HG02759 (cell line): Measurements from ENCODE around the gene UBASH3A.

ENCODE experiments used
- ATAC-seq: cut with Tn5 transposase; IDR thresholded peaks from one replicate; pipeline ENCODE4 v1.9.1; 2021; ENCODE audit warnings: mild to moderate bottlenecking, moderate library complexity; ENCODE audit not compliant: unreplicated experiment

Gene UBASH3A

DNA sequence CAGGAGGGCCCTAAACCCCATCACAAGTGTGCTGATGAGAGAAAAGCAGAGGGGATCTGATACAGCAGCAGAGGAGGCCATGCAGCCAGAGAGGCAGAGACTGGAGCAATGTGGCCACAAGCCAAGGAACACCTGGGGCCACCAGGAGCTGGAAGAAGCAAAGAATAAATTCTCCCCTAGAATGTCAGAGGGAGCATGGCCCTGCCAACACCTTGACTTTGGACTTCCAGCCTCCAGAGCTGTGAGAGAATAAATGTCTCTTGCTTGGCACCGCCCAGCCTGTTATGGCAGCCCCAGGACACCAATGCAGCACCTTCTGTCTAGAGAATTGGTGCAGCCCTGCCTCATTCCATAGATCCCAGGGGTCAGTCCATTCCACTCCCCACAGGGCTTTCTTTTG is 25.3 kb downstream of the UBASH3A start:
- no peak for ATAC-seq

DNA sequence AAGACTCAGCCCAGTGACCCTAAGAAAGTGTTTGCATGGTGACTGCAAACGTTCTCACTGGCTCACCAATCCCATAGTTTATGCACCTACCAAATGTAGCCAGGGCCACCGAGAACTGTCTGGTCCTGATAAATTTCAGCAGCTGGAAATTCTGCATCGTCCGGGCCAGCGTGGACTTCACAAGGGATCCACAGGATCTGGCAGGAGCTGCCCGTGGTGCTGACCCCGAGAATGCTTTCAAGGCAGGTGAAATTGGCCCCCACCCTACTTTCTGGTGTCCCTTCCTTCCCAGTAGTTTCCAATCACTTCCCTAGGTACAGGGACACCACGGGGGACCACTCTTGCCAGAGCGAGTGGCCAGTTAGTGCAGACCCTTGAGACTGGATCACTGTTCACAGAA is 26.2 kb downstream of the UBASH3A start:
- no peak for ATAC-seq

GRCh38 chr21:42430521-42430920 is 26.8 kb downstream of the UBASH3A start:
- ATAC-seq = no peak

DNA sequence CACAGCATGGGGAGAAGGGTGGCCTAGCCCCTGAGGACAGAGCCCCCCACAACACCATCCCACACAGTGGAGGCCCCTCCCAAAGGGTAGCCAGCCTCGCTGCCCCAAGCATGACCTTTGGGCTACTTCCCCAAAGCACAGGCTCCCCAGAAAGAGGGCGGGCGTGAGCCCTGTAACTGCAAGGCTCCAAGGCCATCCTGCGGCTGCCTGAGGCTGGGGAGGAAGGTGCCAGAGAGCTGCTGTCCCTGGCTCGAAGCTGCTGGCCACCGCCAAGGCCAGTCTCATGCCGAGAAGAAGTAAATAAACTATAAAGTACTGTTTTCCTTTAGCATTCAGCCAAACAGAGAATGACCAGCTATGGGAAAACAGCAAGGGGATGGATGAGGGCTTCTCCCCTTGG is 27.5 kb downstream of the UBASH3A start:
- ATAC-seq = no peak

- ATAC-seq = no peak
Measured at GRCh38 chr21:42432695-42433094, 29.0 kb downstream of the UBASH3A start.

DNA sequence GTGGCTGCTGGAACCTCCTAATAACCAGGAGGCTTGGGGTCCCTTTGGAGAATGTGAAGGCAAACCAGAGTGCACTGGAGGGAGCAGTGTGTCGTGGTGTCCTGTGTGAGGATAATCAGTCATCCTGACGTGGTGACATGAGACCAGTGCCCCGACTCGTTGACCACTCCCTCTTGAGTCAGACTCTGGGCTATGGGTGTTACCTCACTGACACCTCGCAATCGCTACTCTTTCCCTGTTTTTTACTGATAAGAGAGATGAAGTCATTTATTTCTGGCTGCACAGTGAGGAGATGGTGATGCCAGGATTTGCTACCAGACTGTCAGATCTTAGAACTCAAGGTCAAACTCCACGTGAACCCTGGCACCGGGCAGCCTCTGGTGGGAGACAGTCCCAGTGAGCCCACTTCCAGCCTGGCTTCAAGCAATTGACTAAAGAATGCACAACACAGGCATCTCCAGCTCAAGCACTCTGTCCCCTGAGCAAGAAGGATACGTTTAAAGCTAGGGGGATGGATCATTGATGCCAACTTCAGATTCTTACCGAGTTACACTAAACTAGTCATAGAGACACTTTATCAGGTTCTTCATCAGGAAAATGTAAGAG is 30.3 kb downstream of the UBASH3A start:
- no peak for ATAC-seq

DNA sequence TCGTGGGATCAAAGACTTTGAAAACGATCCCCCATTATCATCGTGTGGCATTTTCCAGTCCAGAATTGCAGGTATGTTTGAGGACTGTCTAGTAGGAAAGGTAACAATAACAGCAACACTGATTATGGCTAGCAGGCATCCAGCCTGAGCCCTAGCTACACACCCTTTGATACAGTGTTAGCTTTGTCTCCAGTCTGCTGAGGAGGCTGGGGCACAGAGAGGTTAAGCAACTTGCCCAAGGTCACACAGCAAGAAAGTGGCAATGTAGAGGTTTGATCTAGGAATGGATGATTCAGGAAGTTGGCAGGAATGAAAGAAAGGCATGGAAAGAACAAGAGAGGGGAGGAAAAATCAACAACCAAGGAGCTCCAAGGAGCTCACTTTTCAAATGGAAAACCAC is 31.2 kb downstream of the UBASH3A start:
- no peak for ATAC-seq

DNA sequence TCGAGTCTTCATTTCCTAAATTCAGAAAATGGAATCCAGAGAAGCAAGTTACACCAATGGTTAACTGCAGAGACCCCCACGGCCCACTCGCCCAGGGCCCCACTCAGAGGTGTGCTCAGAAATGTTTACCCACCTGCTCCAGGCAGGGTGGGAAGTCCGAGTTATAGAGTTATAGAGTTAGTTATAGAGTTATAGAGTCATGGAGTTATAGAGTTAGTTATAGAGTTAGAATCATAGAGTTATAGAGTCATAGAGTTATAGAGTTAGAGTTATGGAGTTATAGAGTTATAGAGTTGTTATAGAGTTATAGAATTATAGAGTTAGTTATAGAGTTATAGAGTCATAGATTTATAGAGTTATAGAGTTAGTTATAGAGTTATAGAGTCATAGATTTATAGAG is 31.7 kb downstream of the UBASH3A start:
- ATAC-seq = no peak

GRCh38 chr21:42435833-42436232 is 32.1 kb downstream of the UBASH3A start:
- ATAC-seq = no peak

GRCh38 chr21:42436914-42437313 is 33.2 kb downstream of the UBASH3A start:
- no peak for ATAC-seq

DNA sequence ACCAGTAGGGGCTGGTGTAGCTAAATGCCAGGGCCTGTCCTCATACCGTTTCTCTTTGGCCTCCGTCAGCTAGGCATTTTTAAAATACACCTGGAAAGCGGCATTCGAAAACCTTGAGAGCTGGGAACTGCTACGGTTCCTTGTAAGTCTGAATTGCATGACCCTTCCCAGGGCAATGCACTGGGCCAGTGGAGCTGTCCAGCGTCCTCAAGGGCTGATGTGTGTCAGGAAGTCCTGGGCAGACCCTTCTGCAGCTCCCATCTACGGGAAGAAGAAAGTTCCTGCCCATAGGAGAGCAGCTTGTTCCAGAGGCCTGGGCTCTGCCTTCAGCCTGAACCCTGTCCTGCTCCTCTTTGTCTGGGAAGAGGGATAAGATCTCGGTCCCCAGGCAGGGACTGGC is 34.1 kb downstream of the UBASH3A start:
- no peak for ATAC-seq

GRCh38 chr21:42438316-42439205 is 34.9 kb downstream of the UBASH3A start:
- ATAC-seq = no peak

DNA sequence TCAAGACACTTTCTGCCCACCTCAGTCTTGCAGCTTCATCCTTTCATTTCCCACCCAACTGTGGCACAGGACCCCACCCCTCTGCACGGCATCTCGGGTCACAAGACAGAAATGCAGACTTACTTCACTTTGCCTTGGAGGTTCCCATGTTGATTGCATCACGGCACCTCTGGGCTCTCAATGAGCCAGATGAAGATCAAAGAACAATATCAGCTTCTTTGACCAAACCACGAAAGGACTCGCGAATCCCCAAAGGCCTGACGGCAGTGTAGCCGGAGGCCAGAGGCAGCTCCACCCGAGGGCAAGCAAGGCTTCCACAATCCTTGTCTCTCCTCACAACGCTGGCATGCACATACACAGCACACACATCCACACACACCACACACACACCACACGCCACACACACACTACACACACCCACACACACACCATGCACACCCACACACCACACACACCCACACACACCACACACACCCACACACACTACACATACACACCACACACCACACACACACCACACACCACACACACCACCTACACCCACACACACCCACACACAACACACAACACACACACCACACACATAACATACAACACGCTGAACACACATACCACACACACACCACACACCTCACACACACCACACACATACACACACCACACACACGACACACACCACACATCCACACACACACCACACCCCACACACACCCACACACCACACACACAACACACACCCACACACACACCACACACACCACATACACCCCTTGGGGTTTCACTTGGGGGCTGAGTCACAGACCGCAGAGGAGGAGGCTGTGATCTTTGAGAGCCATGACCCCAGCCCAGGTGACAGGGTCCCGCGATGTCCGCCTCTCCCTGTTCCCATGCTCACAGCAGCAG is 35.8 kb downstream of the UBASH3A start:
- no peak for ATAC-seq

DNA sequence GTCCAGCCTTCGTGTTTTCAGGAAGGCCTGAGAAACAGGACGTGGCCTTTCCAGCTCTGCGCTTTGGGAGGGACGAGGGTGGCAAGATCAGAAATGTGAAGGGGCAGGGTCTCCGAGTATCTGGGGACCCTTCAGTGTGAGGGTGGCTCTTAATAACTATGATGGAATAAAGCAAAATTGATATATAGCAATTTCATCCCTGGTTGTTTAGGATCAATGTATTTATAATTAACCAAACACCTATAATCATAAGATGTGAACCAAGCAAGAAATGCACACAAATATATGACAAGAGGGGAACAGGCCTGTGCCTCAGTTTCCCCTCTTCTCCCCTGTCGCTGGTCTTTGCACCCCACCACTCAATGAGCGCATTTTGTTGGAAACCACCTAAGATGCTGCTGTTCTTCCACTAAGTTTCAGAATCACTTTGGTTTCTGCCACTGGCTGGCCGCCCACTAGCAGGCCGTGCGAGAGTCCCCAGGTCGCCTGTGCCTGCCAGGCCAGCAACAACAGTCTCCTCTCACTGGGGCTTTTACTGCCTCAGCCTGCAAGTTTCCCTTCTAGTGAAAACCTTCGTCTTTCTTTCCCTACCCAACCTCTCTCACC is 36.6 kb downstream of the UBASH3A start:
- peak; percentile 73 for ATAC-seq

- ATAC-seq = no peak
Measured at GRCh38 chr21:42441963-42442362, 38.3 kb downstream of the UBASH3A start.

DNA sequence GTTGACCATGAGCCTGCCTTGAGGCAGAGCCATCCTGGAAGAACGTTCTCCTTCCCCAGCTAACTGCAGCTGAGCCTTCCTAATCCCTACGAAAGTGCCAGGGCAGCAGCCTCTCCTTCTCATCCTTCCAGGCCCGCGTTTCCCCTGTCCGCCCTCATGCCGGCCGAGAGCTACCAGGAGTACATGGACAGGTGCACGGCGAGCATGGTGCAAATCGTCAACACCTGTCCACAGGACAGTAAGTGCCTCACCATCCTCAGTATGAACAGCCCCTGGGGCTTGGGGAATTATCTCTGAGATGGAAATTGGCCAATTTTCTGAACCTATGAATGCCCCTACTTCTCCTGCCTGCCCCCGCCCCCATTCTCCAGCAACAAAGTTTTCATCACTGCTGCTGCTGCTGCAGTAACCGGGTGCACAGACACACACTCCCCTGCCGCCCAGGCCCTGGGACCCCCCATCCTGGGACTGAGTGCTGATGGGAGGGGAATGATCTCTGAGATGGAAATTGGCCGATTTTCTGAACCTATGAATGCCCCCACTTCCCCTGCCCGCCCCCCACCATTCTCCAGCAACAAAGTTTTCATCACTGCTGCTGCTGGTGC is 39.6 kb downstream of the UBASH3A start:
- ATAC-seq = no peak

GRCh38 chr21:42443876-42444744 is 40.4 kb downstream of the UBASH3A start:
- no peak for ATAC-seq

GRCh38 chr21:42444745-42445059 is 41.0 kb downstream of the UBASH3A start:
- ATAC-seq = no peak

DNA sequence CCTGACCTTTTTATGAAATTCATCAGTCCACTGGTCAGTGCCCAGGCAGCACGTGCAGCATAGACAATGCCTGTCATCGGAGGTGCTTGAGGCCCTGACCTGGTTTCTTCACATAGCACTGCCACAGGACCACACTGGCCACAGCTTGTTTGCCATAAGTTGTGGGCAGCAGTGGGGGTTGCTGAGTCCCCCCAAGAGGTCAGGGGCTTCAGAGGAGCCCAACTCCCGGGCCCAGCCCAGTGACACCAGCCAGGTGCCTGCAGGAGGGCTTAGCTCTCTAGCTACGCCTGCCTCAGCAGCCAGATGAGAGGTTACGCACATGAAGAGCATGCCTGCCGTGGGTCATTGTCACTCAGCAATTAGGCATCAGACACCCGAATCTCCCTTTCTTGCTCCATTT is 41.6 kb downstream of the UBASH3A start:
- ATAC-seq = no peak

- no peak for ATAC-seq
Measured at GRCh38 chr21:42446531-42446930, 42.8 kb downstream of the UBASH3A start.
